ENCODE measurements around the gene ACSM2A. TPM values are rescaled to one million over a fixed set of nuclear protein-coding genes. Genes with fewer than 3 reads are reported as not detected.
"Not testable (repeated sequence)": the region's sequence is repeated elsewhere in the genome, so short reads cannot be mapped to it uniquely, and the experiment has no call there.

ACSM2A gene
- total and polyA plus RNA-seq, 4 donors = 30.1 to 1,049 (median 392) TPM

- H3K9me3 ChIP-seq (ENCODE audit: control insufficient read depth in 4 of 4, low read length in 3 of 4); DNase-seq (ENCODE audit: low spot score); H3K9ac ChIP-seq (ENCODE audit: low read depth in 1 of 2, low read length in 2 of 2); H3K4me3 ChIP-seq (ENCODE audit: low read depth in 1 of 3, low read length in 3 of 3); H3K4me1 ChIP-seq (ENCODE audit: control insufficient read depth in 4 of 4, insufficient read depth in 4 of 4, low read length in 3 of 4); H3K27ac ChIP-seq (ENCODE audit: low read depth in 1 of 2, low read length in 2 of 2); H3K27me3 ChIP-seq (ENCODE audit: control insufficient read depth in 4 of 4, insufficient read depth in 4 of 4, low read length in 3 of 4): not testable (repeated sequence)
- WGBS = 60% methylated on average over 2 of the region's 2 CpGs
- peak; percentile 19 for TF ChIP-seq NR2F2 (IDR thresholded peaks at IDR 0.05)
- H3K36me3 ChIP-seq (ENCODE audit: control insufficient read depth in 4 of 4, insufficient read depth in 3 of 4, low read depth in 1 of 4, low read length in 3 of 4) = peaks cover 2 to 55% (median 29%) of the 10 kb centered on the region in 4 donors
These were observed 25.9 kb downstream of the ACSM2A start for GRCh38 chr16:20477188-20477744.

- H3K4me1 ChIP-seq (ENCODE audit: control insufficient read depth in 4 of 4, insufficient read depth in 4 of 4, low read length in 3 of 4); DNase-seq (ENCODE audit: low spot score); H3K9me3 ChIP-seq (ENCODE audit: control insufficient read depth in 4 of 4, low read length in 3 of 4); H3K4me3 ChIP-seq (ENCODE audit: low read depth in 1 of 3, low read length in 3 of 3); H3K27me3 ChIP-seq (ENCODE audit: control insufficient read depth in 4 of 4, insufficient read depth in 4 of 4, low read length in 3 of 4); H3K9ac ChIP-seq (ENCODE audit: low read depth in 1 of 2, low read length in 2 of 2); H3K27ac ChIP-seq (ENCODE audit: low read depth in 1 of 2, low read length in 2 of 2): not testable (repeated sequence)
- H3K36me3 ChIP-seq (ENCODE audit: control insufficient read depth in 4 of 4, insufficient read depth in 3 of 4, low read depth in 1 of 4, low read length in 3 of 4) = peaks cover 10 to 63% (median 47%) of the 10 kb centered on the region in 4 donors
- 70% methylated on average over 1 of the region's 1 CpG for WGBS
These were observed 32.7 kb downstream of the ACSM2A start for GRCh38 chr16:20483989-20484388.

- Histone ChIP-seq H3K9me3 (ENCODE audit: control insufficient read depth in 4 of 4, low read length in 3 of 4) (no peaks in the 10 kb centered on the region), H3K27me3 (ENCODE audit: control insufficient read depth in 4 of 4, insufficient read depth in 4 of 4, low read length in 3 of 4) (no peaks in the 10 kb centered on the region), H3K4me3 (ENCODE audit: low read depth in 1 of 3, low read length in 3 of 3) (no peak overlapping the region), H3K36me3 (ENCODE audit: control insufficient read depth in 4 of 4, insufficient read depth in 3 of 4, low read depth in 1 of 4, low read length in 3 of 4) (peaks cover 10 to 62% (median 44%) of the 10 kb centered on the region in 4 donors), H3K9ac (ENCODE audit: low read depth in 1 of 2, low read length in 2 of 2) (no peak overlapping the region), H3K27ac (ENCODE audit: low read depth in 1 of 2, low read length in 2 of 2) (no peak overlapping the region), H3K4me1 (ENCODE audit: control insufficient read depth in 4 of 4, insufficient read depth in 4 of 4, low read length in 3 of 4) (no peaks in the 10 kb centered on the region)
- no peak for TF ChIP-seq RAD21 (IDR thresholded peaks at IDR 0.05)
- TF ChIP-seq HNF4A (conservative IDR thresholded peaks at IDR 0.05) = peak in 1 of 2 donors; percentile 71
- WGBS = 52% methylated on average over 1 of the region's 1 CpG
- DNase-seq (ENCODE audit: low spot score) = no peak
These were observed 33.4 kb downstream of the ACSM2A start for GRCh38 chr16:20484726-20485125.

- Histone ChIP-seq H3K9me3 (ENCODE audit: control insufficient read depth in 4 of 4, low read length in 3 of 4) (no peaks in the 10 kb centered on the region), H3K4me1 (ENCODE audit: control insufficient read depth in 4 of 4, insufficient read depth in 4 of 4, low read length in 3 of 4) (no peaks in the 10 kb centered on the region), H3K9ac (ENCODE audit: low read depth in 1 of 2, low read length in 2 of 2) (no peak overlapping the region), H3K27ac (ENCODE audit: low read depth in 1 of 2, low read length in 2 of 2) (no peak overlapping the region), H3K27me3 (ENCODE audit: control insufficient read depth in 4 of 4, insufficient read depth in 4 of 4, low read length in 3 of 4) (no peaks in the 10 kb centered on the region), H3K36me3 (ENCODE audit: control insufficient read depth in 4 of 4, insufficient read depth in 3 of 4, low read depth in 1 of 4, low read length in 3 of 4) (peaks cover 10 to 57% (median 42%) of the 10 kb centered on the region in 4 donors), H3K4me3 (ENCODE audit: low read depth in 1 of 3, low read length in 3 of 3) (no peak overlapping the region)
- no peak for TF ChIP-seq SP1 (IDR thresholded peaks at IDR 0.05)
- TF ChIP-seq RXRA (IDR thresholded peaks at IDR 0.05) = no peak
- TF ChIP-seq EGR1 (IDR thresholded peaks at IDR 0.05; ENCODE audit: low read depth in 2 of 2) = no peak
- no peak for TF ChIP-seq JUND (IDR thresholded peaks at IDR 0.05)
- TF ChIP-seq REST (IDR thresholded peaks at IDR 0.05) = no peak
- TF ChIP-seq CTCF (IDR thresholded peaks at IDR 0.05; ENCODE audit: low read depth, low read length, missing input control) = no peak
- TF ChIP-seq TAF1 (conservative IDR thresholded peaks at IDR 0.05) = no peak
- no peak for TF ChIP-seq FOXA1 (IDR thresholded peaks at IDR 0.05)
- TF ChIP-seq ZBTB33 (IDR thresholded peaks at IDR 0.05) = no peak
- TF ChIP-seq GABPA (IDR thresholded peaks at IDR 0.05 in 1 of 2, conservative IDR thresholded peaks at IDR 0.05 in 1 of 2) = no peak
- TF ChIP-seq HNF4G (IDR thresholded peaks at IDR 0.05) = no peak
- TF ChIP-seq YY1 (IDR thresholded peaks at IDR 0.05) = no peak
- no peak for TF ChIP-seq RAD21 (IDR thresholded peaks at IDR 0.05)
- no peak for TF ChIP-seq HNF4A (conservative IDR thresholded peaks at IDR 0.05)
- WGBS = 88% methylated on average over 1 of the region's 1 CpG
- no peak for DNase-seq (ENCODE audit: low spot score)
These were observed 34.1 kb downstream of the ACSM2A start for GRCh38 chr16:20485408-20485807.

Measured in liver (tissue), 9 donors.